Measurements from ENCODE around the gene SLC24A4. TPM values are rescaled to one million over a fixed set of nuclear protein-coding genes. Genes with fewer than 3 reads are reported as not detected.
A peak's percentile ranks its signal among the peaks of the same experiment; 100 is the strongest.

Gene SLC24A4, protein sequence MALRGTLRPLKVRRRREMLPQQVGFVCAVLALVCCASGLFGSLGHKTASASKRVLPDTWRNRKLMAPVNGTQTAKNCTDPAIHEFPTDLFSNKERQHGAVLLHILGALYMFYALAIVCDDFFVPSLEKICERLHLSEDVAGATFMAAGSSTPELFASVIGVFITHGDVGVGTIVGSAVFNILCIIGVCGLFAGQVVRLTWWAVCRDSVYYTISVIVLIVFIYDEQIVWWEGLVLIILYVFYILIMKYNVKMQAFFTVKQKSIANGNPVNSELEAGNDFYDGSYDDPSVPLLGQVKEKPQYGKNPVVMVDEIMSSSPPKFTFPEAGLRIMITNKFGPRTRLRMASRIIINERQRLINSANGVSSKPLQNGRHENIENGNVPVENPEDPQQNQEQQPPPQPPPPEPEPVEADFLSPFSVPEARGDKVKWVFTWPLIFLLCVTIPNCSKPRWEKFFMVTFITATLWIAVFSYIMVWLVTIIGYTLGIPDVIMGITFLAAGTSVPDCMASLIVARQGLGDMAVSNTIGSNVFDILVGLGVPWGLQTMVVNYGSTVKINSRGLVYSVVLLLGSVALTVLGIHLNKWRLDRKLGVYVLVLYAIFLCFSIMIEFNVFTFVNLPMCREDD
- total RNA-seq (2021; ENCODE audit: unreplicated experiment) (not detected), Bru-seq, nascent RNA (percentile 3 among the genes with signal in this experiment), BruChase-seq, experiment 1, labeled RNA remaining after a 6-hour chase (percentile 3 among the genes with signal in this experiment), BruChase-seq, experiment 2, labeled RNA remaining after a 2-hour chase (percentile 0 among the genes with signal in this experiment)
- polyA plus RNA-seq (2012) = under 0.01 and 0.01 TPM in 2 replicates
- long read RNA-seq = 0 reads

DNA sequence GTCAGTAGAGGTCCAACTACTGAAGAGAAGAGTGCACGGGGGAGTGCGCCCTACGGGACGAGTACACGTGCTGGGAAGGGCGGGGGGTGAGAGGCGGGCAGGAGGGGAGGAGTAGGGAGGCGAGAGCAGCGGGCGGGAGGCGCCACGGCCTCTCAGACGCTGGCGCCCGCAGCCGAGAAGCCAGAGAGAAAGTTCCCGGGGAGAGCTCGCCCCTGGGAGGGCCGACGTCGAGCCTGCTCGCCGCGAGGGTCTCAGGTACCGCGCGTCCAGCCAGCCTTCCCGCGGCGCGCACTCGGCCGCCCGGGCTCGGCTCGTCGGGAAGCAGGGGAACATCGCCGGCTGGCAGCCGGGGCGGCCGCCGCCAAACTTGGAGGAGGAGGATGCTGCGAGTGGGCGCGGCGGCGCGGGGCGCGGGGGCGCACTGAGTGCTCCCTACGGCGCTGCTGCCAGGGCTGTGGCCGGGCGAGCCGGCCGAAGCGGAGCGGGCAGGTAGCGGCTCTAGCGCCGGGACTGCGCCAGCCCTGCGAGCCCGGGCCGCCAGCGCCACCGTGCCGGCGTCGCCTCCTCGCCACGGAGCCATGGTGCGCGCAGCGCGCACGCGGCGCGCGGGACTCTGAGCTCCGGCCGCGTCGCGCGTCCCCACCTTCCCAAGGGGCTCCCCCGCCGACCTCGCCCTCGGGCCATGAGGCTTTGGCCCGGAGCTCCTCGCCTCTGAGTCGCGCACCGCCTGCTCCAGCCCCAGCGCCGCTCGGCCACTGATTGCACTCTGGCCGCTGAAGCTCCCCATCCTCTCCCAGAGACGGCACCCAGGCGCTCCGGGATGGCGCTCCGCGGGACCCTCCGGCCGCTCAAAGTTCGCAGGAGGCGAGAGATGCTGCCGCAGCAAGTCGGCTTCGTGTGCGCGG, at the start of gene SLC24A4:
TSS of gene SLC24A4 (plus strand) at position 155 of the 905 bp plus-strand sequence. CDS start at position 821, 666 bp downstream.
- H3K4me3 ChIP-seq (replicated peaks in 1 of 2; ENCODE audit: low read depth in 1 of 2, low read length in 2 of 2) = no peak within 1 kb of the TSS
- POLR2A ChIA-PET = no interaction called here
- no peaks in the 10 kb centered on the region for H3K9me2 ChIP-seq (ENCODE audit: insufficient read depth)
- DNase-seq (ENCODE audit: low read depth, low spot score) (no peak), ATAC-seq (no peak)
- H3K27ac ChIP-seq (ENCODE audit: low read depth, low read length) = no peak within 1 kb of the TSS
- H3K36me3 ChIP-seq (ENCODE audit: control insufficient read depth in 1 of 2, insufficient read depth in 2 of 2, low read length in 2 of 2) = no peaks in the 10 kb centered on the region
- H3K9me3 ChIP-seq (ENCODE audit: control insufficient read depth in 1 of 2, insufficient read depth in 1 of 2, low read depth in 1 of 2, low read length in 2 of 2) = no peaks in the 10 kb centered on the region
- BruUV-seq (replicated peaks) = no TSS peak
- no peaks in the 10 kb centered on the region for H3K27me3 ChIP-seq (ENCODE audit: insufficient read depth, low read length)
- RAD21 ChIA-PET (ENCODE audit: low non-redundant PET in 1 of 2, low total read pairs in 2 of 2, uncharacterized antibody in 2 of 2, unreplicated experiment in 2 of 2) = no interaction called here
- H3K4me1 ChIP-seq (ENCODE audit: control insufficient read depth in 1 of 2, insufficient read depth in 2 of 2, low read length in 2 of 2) = no peaks in the 10 kb centered on the region
- no peak within 1 kb of the TSS for H3K4me2 ChIP-seq (ENCODE audit: low read length)
- H2AFZ ChIP-seq (ENCODE audit: low read depth, low read length, poor library complexity, severe bottlenecking) = no peak within 1 kb of the TSS
- TF ChIP-seq CTCF (IDR thresholded peaks at IDR 0.05 in 2 of 3, conservative IDR thresholded peaks at IDR 0.05 in 1 of 3; ENCODE audit: borderline replicate concordance in 1 of 3, insufficient read depth in 1 of 3, low read depth in 2 of 3, low read length in 2 of 3) = no peak
- TF ChIP-seq ZNF274 (IDR thresholded peaks at IDR 0.05; ENCODE audit: low read depth, low read length) = no peak
- TF ChIP-seq YY1 (IDR thresholded peaks at IDR 0.05; ENCODE audit: extremely low read depth, insufficient replicate concordance, low read depth, low read length) = no peak
- no peaks in the 10 kb centered on the region for H3K79me2 ChIP-seq (ENCODE audit: insufficient read depth, low read length)
- intact Hi-C loops (cut with micrococcal nuclease) = no loop called here
- CTCF ChIA-PET = no interaction called here
- no peak within 1 kb of the TSS for H3K9ac ChIP-seq (ENCODE audit: low read length)
- no peaks in the 10 kb centered on the region for H4K20me1 ChIP-seq (ENCODE audit: insufficient read depth)
